CD4-positive, alpha-beta T cell (primary cell): ENCODE data around the gene PAQR4. TPM values are rescaled to one million over a fixed set of nuclear protein-coding genes. Genes with fewer than 3 reads are reported as not detected.

ENCODE experiments used
- ATAC-seq: fragments of 200-7000 bp; cut with Tn5 transposase; one replicate; pipeline ENCODE4 v1.10.0; 2022; ENCODE audit warnings: mild to moderate bottlenecking; ENCODE audit not compliant: poor library complexity
- CTCF ChIA-PET: fragments of 350-600 bp; sonication (Branson Sonifier 250); formaldehyde crosslinking; loops from one replicate; lab custom pipeline; 2021; ENCODE audit warnings: antibody characterized with exemption, inconsistent platforms; lab: Charles Lee
- POLR2A ChIA-PET: fragments of 350-600 bp; sonication (Branson Sonifier 250); formaldehyde crosslinking; loops from one replicate; lab custom pipeline; 2021; ENCODE audit warnings: antibody characterized with exemption, inconsistent platforms; lab: Charles Lee
- DNase-seq, 14 experiments: peaks; one replicate each; pipeline ENCODE4 v3.0.0-alpha.2; 2013 to 2020; ENCODE audit warnings: mixed read lengths in 2 of 14
- H3K27ac ChIP-seq, 2 donors: one replicate each; pipeline versions ENCODE4 v1.5.1 to v1.7.0; 2013; ENCODE audit warnings: low read length in 2 of 2, low read depth in 1 of 2, mild to moderate bottlenecking in 1 of 2
- H3K27me3 ChIP-seq, 2 experiments: 1 replicate in 1 of 2; 2 replicates in 1 of 2; pipeline versions ENCODE4 v1.6.1 to v1.7.0; 2013; ENCODE audit warnings: low read length in 2 of 2, control low read depth in 1 of 2, mild to moderate bottlenecking in 1 of 2, moderate library complexity in 1 of 2; ENCODE audit not compliant: insufficient read depth in 2 of 2, control insufficient read depth in 1 of 2
- H3K36me3 ChIP-seq: one replicate; pipeline ENCODE4 v1.6.1; 2013; ENCODE audit warnings: low read length, control low read depth; ENCODE audit not compliant: insufficient read depth
- H3K4me1 ChIP-seq: one replicate; pipeline ENCODE4 v1.6.1; 2013; ENCODE audit warnings: low read length, control low read depth; ENCODE audit not compliant: insufficient read depth
- H3K4me3 ChIP-seq: one replicate; pipeline ENCODE4 v1.5.1; 2013; ENCODE audit warnings: mild to moderate bottlenecking, low read length, moderate library complexity
- H3K9me3 ChIP-seq, 2 experiments: 1 replicate in 1 of 2; 2 replicates in 1 of 2; pipeline versions ENCODE4 v1.6.1 to v1.7.0; 2013; ENCODE audit warnings: low read length in 2 of 2, mild to moderate bottlenecking in 2 of 2, control low read depth in 1 of 2, moderate library complexity in 1 of 2; ENCODE audit not compliant: control insufficient read depth in 1 of 2, insufficient read depth in 1 of 2
- H3K27ac Mint-ChIP-seq: one replicate; pipeline ENCODE4 v1.8.0; 2020; ENCODE audit warnings: mixed read lengths
- H3K27me3 Mint-ChIP-seq: one replicate; pipeline ENCODE4 v1.8.0; 2021; ENCODE audit warnings: mixed read lengths
- H3K36me3 Mint-ChIP-seq: one replicate; pipeline ENCODE4 v1.8.0; 2021; ENCODE audit warnings: low read depth, mixed read lengths
- H3K4me1 Mint-ChIP-seq: one replicate; pipeline ENCODE4 v1.8.0; 2021; ENCODE audit warnings: low read depth, mixed read lengths
- H3K4me3 Mint-ChIP-seq: one replicate; pipeline ENCODE4 v1.8.0; 2020; ENCODE audit warnings: mild to moderate bottlenecking, mixed read lengths
- H3K9me3 Mint-ChIP-seq: one replicate; pipeline ENCODE4 v1.8.0; 2020; ENCODE audit warnings: mixed read lengths
- CTCF ChIP-seq: fragments of 200-600 bp; IDR thresholded peaks from one replicate; pipeline ENCODE4 v1.8.0; 2022; ENCODE audit warnings: antibody characterized with exemption, mild to moderate bottlenecking
- intact Hi-C, 2 experiments: fragments of 100-400 bp; cut with DNase I in 1 of 2; cut with micrococcal nuclease in 1 of 2; formaldehyde crosslinking; loops; one replicate each; pipeline versions ENCODE4 v1.15.1 to v1.9.0; 2023 to 2025; cut with DNase I, micrococcal nuclease
- total RNA-seq, 174 experiments: library from RNA in 2 of 174; stranded (reverse) in 2 of 174; gene quantifications; one replicate each; pipeline ENCODE4 v1.2.3 and lab custom pipeline; 2021 to 2026

The PAQR4 gene
- total RNA-seq, 2 experiments from 2014 or later: 0.39 to 0.44 TPM

GRCh38 chr16:2950773-2951172, 18.4 kb upstream of the PAQR4 start:
- peaks cover 16% of the 10 kb centered on the region for H3K36me3 Mint-ChIP-seq
- peaks cover under 1% of the 10 kb centered on the region for H3K4me1 ChIP-seq
- no peak overlapping the region for H3K27ac Mint-ChIP-seq
- DNase-seq (no peak), ATAC-seq (no peak)
- H3K27ac ChIP-seq: no peak overlapping the region
- no peak overlapping the region for H3K4me3 Mint-ChIP-seq
- intact Hi-C loops: no loop called here
- POLR2A ChIA-PET: no interaction called here
- TF ChIP-seq CTCF: no peak
- H3K4me3 ChIP-seq: no peak overlapping the region
- H3K9me3 ChIP-seq: peaks cover 0 to 3% of the 10 kb centered on the region in 2 experiments
- H3K27me3 ChIP-seq: peaks cover 4 to 5% of the 10 kb centered on the region in 2 experiments
- H3K27me3 Mint-ChIP-seq: no peaks in the 10 kb centered on the region
- CTCF ChIA-PET: no interaction called here
- H3K4me1 Mint-ChIP-seq: no peaks in the 10 kb centered on the region
- H3K36me3 ChIP-seq: no peaks in the 10 kb centered on the region
- no peaks in the 10 kb centered on the region for H3K9me3 Mint-ChIP-seq

GRCh38 chr16:2952679-2953078, 16.5 kb upstream of the PAQR4 start:
- H3K27me3 Mint-ChIP-seq: peaks cover 10% of the 10 kb centered on the region
- peaks cover 6% of the 10 kb centered on the region for H3K4me1 ChIP-seq
- POLR2A ChIA-PET: no interaction called here
- intact Hi-C loops: no loop called here
- peaks cover 15 to 20% of the 10 kb centered on the region in 2 experiments for H3K27me3 ChIP-seq
- H3K36me3 ChIP-seq: no peaks in the 10 kb centered on the region
- peaks cover 8% of the 10 kb centered on the region for H3K36me3 Mint-ChIP-seq
- H3K9me3 ChIP-seq: peaks cover 0 to 10% of the 10 kb centered on the region in 2 experiments
- no peak overlapping the region for H3K27ac ChIP-seq
- H3K4me3 Mint-ChIP-seq: no peak overlapping the region
- DNase-seq (peak in 1 of 14 experiments; percentile 19), ATAC-seq (no peak)
- H3K4me3 ChIP-seq: no peak overlapping the region
- CTCF ChIA-PET: no interaction called here
- H3K27ac Mint-ChIP-seq: no peak overlapping the region
- TF ChIP-seq CTCF: no peak
- no peaks in the 10 kb centered on the region for H3K9me3 Mint-ChIP-seq
- no peaks in the 10 kb centered on the region for H3K4me1 Mint-ChIP-seq

- Mint-ChIP-seq H3K4me1 (no peaks in the 10 kb centered on the region), H3K36me3 (peaks cover 8% of the 10 kb centered on the region), H3K27ac (no peak overlapping the region), H3K9me3 (no peaks in the 10 kb centered on the region), H3K27me3 (peaks cover 10% of the 10 kb centered on the region), H3K4me3 (no peak overlapping the region)
- Histone ChIP-seq H3K36me3 (no peaks in the 10 kb centered on the region), H3K4me3 (no peak overlapping the region), H3K9me3 (peaks cover 0 to 8% of the 10 kb centered on the region in 2 experiments), H3K27ac (no peak overlapping the region), H3K27me3 (peaks cover 15 to 20% of the 10 kb centered on the region in 2 experiments), H3K4me1 (peaks cover 6% of the 10 kb centered on the region)
- ATAC-seq (no peak), DNase-seq (peak in 1 of 14 experiments; percentile 17)
- no peak for TF ChIP-seq CTCF
- ChIA-PET CTCF (no interaction called here), POLR2A (no interaction called here)
- intact Hi-C loops: no loop called here
Observed at GRCh38 chr16:2953706-2954627, 15.2 kb upstream of the PAQR4 start.
